ENCODE measurements around the gene CORIN.

GRCh38 chr4:47862297-47862696 lies 24.4 kb upstream of the CORIN start:
- no peak for TF ChIP-seq CTCF (IDR thresholded peaks at IDR 0.05)
- TF ChIP-seq POLR2A (IDR thresholded peaks at IDR 0.05) = no peak
